Endothelial cell of umbilical vein (primary cell): ENCODE results near the gene ZNF581. TPM values are rescaled to one million over a fixed set of nuclear protein-coding genes. Genes with fewer than 3 reads are reported as not detected.

ENCODE experiments used
- BruUV-seq: library from RNA; stranded (reverse); fragments of 400-500 nt; replicated peaks from 2 replicates; lab custom pipeline; 2021; lab: Mats Ljungman, UMichigan
- CTCF ChIA-PET: fragments of 300-600, 350-600 bp; sonication (Branson Sonifier 250); formaldehyde crosslinking; loops from one replicate; lab custom pipeline; 2021; ENCODE audit warnings: antibody characterized with exemption, inconsistent platforms; lab: Charles Lee
- POLR2A ChIA-PET: fragments of 300-600, 350-600 bp; sonication (Branson Sonifier 250); formaldehyde crosslinking; loops from one replicate; lab custom pipeline; 2021; ENCODE audit warnings: antibody characterized with exemption, inconsistent platforms; lab: Charles Lee
- DNase-seq: peaks from one replicate; pipeline ENCODE4 v3.0.0-alpha.2; 2011; ENCODE audit warnings: low read depth, low spot score
- FAIRE-seq: peaks from 2 replicates; lab custom pipeline; 2011; peaks lifted over from hg19 to GRCh38; lab: Jason Lieb, UNC
- H2AFZ ChIP-seq: 2 replicates; pipeline ENCODE4 v1.6.0; 2012; ENCODE audit warnings: low read depth, low read length, control low read depth, inconsistent platforms
- H3K27ac ChIP-seq: 2 replicates; pipeline ENCODE4 v1.5.1; 2011; ENCODE audit warnings: low read depth, mild to moderate bottlenecking, control low read depth, low read length, moderate library complexity; ENCODE audit not compliant: insufficient read depth
- H3K27me3 ChIP-seq, 2 experiments: 2 replicates each; pipeline versions ENCODE4 v1.6.0 to v1.6.1; 2011; ENCODE audit warnings: low read length in 2 of 2, mixed read lengths in 1 of 2; ENCODE audit not compliant: control insufficient read depth in 2 of 2, insufficient read depth in 2 of 2
- H3K36me3 ChIP-seq, 2 experiments: 2 replicates in 1 of 2; 3 replicates in 1 of 2; pipeline ENCODE4 v1.5.1; 2011; ENCODE audit warnings: low read length in 2 of 2, mild to moderate bottlenecking in 1 of 2, moderate library complexity in 1 of 2; ENCODE audit not compliant: control insufficient read depth in 2 of 2, insufficient read depth in 2 of 2; ENCODE audit errors: extremely low read depth in 1 of 2
- H3K4me1 ChIP-seq: 3 replicates; pipeline ENCODE4 v1.5.1; 2011; ENCODE audit warnings: mild to moderate bottlenecking, low read length; ENCODE audit not compliant: control insufficient read depth, insufficient read depth; ENCODE audit errors: extremely low read depth
- H3K4me2 ChIP-seq: 2 replicates; pipeline ENCODE4 v1.6.1; 2011; ENCODE audit warnings: low read length, control low read depth, mixed read lengths; ENCODE audit not compliant: insufficient read depth
- H3K4me3 ChIP-seq, 3 experiments: fragments of 200-600 bp in 1 of 3; sonication (generic), shearing (Covaris generic) in 1 of 3; replicated peaks in 1 of 3; 2 replicates each; pipeline ENCODE4 v1.5.1; 2011 to 2016; ENCODE audit warnings: control low read depth in 3 of 3, low read length in 3 of 3, mild to moderate bottlenecking in 2 of 3, inconsistent platforms in 1 of 3, low read depth in 1 of 3, moderate library complexity in 1 of 3; ENCODE audit not compliant: insufficient read depth in 1 of 3
- H3K79me2 ChIP-seq: 2 replicates; pipeline ENCODE4 v1.6.0; 2012; ENCODE audit warnings: low read length, inconsistent platforms; ENCODE audit not compliant: control insufficient read depth, insufficient read depth
- H3K9ac ChIP-seq: replicated peaks from 2 replicates; pipeline ENCODE3; 2011; ENCODE audit warnings: low read length, control low read depth; ENCODE audit not compliant: insufficient read depth; ENCODE audit errors: extremely low read depth
- H3K9me1 ChIP-seq: replicated peaks from 3 replicates; pipeline ENCODE4 v1.6.0; 2011; ENCODE audit warnings: mild to moderate bottlenecking, low read length; ENCODE audit not compliant: control insufficient read depth, insufficient read depth; ENCODE audit errors: extremely low read depth
- H3K9me3 ChIP-seq: replicated peaks from 2 replicates; pipeline ENCODE4 v1.5.1; 2012; ENCODE audit warnings: low read length, inconsistent platforms; ENCODE audit not compliant: control insufficient read depth, insufficient read depth
- H4K20me1 ChIP-seq: replicated peaks from 2 replicates; pipeline ENCODE3; 2011; ENCODE audit warnings: mild to moderate bottlenecking, low read length; ENCODE audit not compliant: control insufficient read depth, insufficient read depth; ENCODE audit errors: extremely low read depth
- EZH2 ChIP-seq: IDR thresholded peaks from 2 replicates; pipeline ENCODE4 v1.6.1; 2012; ENCODE audit warnings: borderline replicate concordance, low read depth, mild to moderate bottlenecking, moderate library complexity, low read length, inconsistent platforms; ENCODE audit not compliant: severe bottlenecking
- FOS ChIP-seq: IDR thresholded peaks from 2 replicates; pipeline ENCODE4 v1.6.1; 2011; ENCODE audit warnings: mild to moderate bottlenecking, low read length, moderate library complexity, borderline replicate concordance; ENCODE audit not compliant: insufficient read depth
- GATA2 ChIP-seq: IDR thresholded peaks from 2 replicates; pipeline ENCODE4 v1.7.0; 2011; ENCODE audit warnings: low read depth, mild to moderate bottlenecking, moderate library complexity, mixed read lengths, low read length; ENCODE audit not compliant: insufficient read length, insufficient read depth
- JUN ChIP-seq: IDR thresholded peaks from 2 replicates; pipeline ENCODE4 v1.6.1; 2011; ENCODE audit warnings: borderline replicate concordance, low read depth; ENCODE audit not compliant: insufficient read length, insufficient read depth
- MYC ChIP-seq: IDR thresholded peaks from one replicate; pipeline ENCODE4 v1.6.1; 2011; ENCODE audit warnings: mild to moderate bottlenecking, low read depth, low read length
- POLR2A ChIP-seq: IDR thresholded peaks from 2 replicates; pipeline ENCODE4 v1.6.1; 2012; ENCODE audit warnings: low read depth, mild to moderate bottlenecking, control low read depth, low read length
- POLR2AphosphoS5 ChIP-seq: IDR thresholded peaks from 2 replicates; pipeline ENCODE4 v1.6.1; 2012; ENCODE audit warnings: low read depth, mild to moderate bottlenecking, control low read depth, low read length, moderate library complexity; ENCODE audit not compliant: insufficient read depth
- dilution Hi-C: fragments of 300-500 bp; cut with MboI; formaldehyde crosslinking; loops from one replicate; pipeline ENCODE4 v1.15.0; 2019; ENCODE audit warnings: low sequenced_read_pairs; ENCODE audit not compliant: extremely low pct_ligation_motif_present
- intact Hi-C: fragments of 100-400 bp; cut with micrococcal nuclease; formaldehyde crosslinking; loops from one replicate; pipeline ENCODE4 v1.10.0; 2022
- polyA plus RNA-seq, 4 experiments: library from polyadenylated mRNA; depleted of rRNA in 3 of 4; stranded (reverse) in 3 of 4; unstranded in 1 of 4; fragments of >200 nt; gene quantifications; 2 replicates each; pipeline versions ENCODE4 v1.2.1 to v1.2.3, GENCODE V29; 2011 to 2012; ENCODE audit warnings: missing spikeins in 1 of 4
- total RNA-seq: library from RNA; stranded (reverse); gene quantifications from 2 replicates; pipeline ENCODE4 v1.2.3, GENCODE V29; 2021
- TF ChIP-seq, protein P1 (sequence below): IDR thresholded peaks from 2 replicates; pipeline ENCODE4 v1.6.1; 2011; ENCODE audit not compliant: insufficient read depth, insufficient read length
- TF ChIP-seq, protein P2 (sequence below), 2 donors: IDR thresholded peaks; 1 replicate in 1 of 2; 2 replicates in 1 of 2; pipeline ENCODE4 v1.5.1; 2011; ENCODE audit warnings: low read length in 2 of 2, mild to moderate bottlenecking in 2 of 2, moderate library complexity in 2 of 2, control low read depth in 1 of 2, inconsistent platforms in 1 of 2, low read depth in 1 of 2; ENCODE audit not compliant: insufficient read depth in 1 of 2; ENCODE audit errors: extremely low read depth in 1 of 2

Gene ZNF581
- total and polyA plus RNA-seq, 2 donors (not counting 3 experiments of a cell fraction or from before 2014, with no cell fraction given) = 31.4 to 32.3 TPM

DNA sequence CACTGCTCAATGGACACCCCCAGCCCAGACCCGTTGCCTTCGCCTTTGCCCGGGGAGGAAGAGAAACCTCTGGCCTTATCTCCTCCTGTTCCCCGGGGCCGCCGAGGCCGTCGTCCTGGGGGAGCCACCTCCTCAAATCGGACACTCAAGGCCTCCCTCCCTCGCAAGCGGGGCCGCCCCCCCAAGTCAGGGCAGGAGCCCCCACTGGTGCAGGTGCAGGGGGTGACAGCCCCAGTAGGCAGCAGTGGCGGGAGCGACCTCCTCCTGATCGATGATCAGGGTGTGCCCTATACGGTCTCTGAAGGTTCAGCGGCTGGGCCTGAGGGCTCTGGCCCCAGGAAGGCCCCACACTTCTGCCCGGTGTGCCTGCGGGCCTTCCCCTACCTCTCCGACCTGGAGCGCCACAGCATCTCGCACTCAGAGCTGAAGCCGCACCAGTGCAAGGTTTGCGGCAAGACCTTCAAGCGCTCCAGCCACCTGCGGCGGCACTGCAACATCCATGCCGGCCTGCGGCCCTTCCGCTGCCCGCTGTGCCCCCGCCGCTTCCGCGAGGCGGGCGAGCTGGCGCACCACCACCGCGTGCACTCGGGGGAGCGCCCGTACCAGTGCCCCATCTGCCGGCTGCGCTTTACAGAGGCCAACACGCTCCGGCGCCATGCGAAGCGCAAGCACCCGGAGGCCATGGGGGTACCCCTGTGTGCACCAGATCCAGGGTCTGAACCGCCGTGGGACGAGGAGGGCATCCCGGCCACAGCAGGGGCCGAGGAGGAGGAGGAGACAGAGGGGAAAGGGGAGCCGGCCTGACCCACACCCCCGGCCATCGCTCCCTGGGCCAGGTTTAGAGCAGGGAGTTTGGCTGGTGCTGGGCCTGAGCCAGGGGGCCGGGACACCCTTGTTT lies 41.1 kb upstream of the ZNF581 start:
- Histone ChIP-seq H3K79me2 (peaks cover 10% of the 10 kb centered on the region), H3K9me1 (no peaks in the 10 kb centered on the region), H3K36me3 (peaks cover 0 to 2% of the 10 kb centered on the region in 2 experiments), H3K27me3 (no peaks in the 10 kb centered on the region), H3K27ac (no peak overlapping the region), H3K9me3 (no peaks in the 10 kb centered on the region), H3K4me3 (no peak overlapping the region), H3K4me1 (peaks cover 21% of the 10 kb centered on the region), H4K20me1 (no peaks in the 10 kb centered on the region), H3K4me2 (no peak overlapping the region), H3K9ac (no peak overlapping the region), H2AFZ (no peak overlapping the region)
- POLR2A ChIA-PET = no interaction called here
- DNase-seq (no peak), FAIRE-seq (no peak)
- dilution Hi-C loops (loop anchor here (10.0 kb wide), 1 partner anchor 88 kb away; no protein-coding TSS in a partner anchor), intact Hi-C loops (loop anchor here (10.0 kb wide), 2 partner anchors 218 to 348 kb away; partner anchors contain the start of genes PPP6R1, RPL28 and TMEM238)
- CTCF ChIA-PET = interaction anchor here (1.2 kb wide), 1 partner anchor 99 kb away, joined by 3 read pairs; no protein-coding TSS in a partner anchor
- TF ChIP-seq MYC (no peak), POLR2AphosphoS5 (no peak)
- BruUV-seq = no TSS peak

DNA sequence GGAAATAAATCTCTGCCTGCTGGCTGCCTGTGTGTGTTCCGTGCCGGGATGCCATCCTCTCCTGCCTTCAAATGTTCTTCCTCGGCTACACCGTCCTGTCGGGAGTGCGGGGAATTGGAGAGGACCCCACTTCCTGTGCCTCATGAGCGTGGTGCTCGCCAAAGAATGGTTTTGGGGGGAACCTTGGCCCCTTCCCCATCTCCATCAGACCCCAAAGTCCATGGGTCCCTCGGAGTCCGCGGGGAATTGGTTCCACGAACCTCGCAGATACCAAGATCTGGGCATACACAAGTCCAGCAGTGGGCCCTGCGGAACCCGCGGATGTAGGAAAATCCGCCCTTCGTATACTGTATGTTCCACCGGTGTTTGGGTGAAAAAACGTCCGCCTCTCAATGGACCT lies 40.3 kb upstream of the ZNF581 start:
- H3K27ac ChIP-seq = no peak overlapping the region
- dilution Hi-C loops (loop anchor here (10.0 kb wide), 1 partner anchor 88 kb away; no protein-coding TSS in a partner anchor), intact Hi-C loops (loop anchor here (10.0 kb wide), 2 partner anchors 218 to 348 kb away; partner anchors contain the start of genes PPP6R1, RPL28 and TMEM238)
- H3K9me1 ChIP-seq = no peaks in the 10 kb centered on the region
- no peaks in the 10 kb centered on the region for H3K36me3 ChIP-seq
- BruUV-seq = no TSS peak
- H2AFZ ChIP-seq = no peak overlapping the region
- no peak overlapping the region for H3K9ac ChIP-seq
- no peaks in the 10 kb centered on the region for H3K27me3 ChIP-seq
- FAIRE-seq = no peak
- ChIA-PET POLR2A (no interaction called here), CTCF (no interaction called here)
- H4K20me1 ChIP-seq = no peaks in the 10 kb centered on the region
- peaks cover 21% of the 10 kb centered on the region for H3K4me1 ChIP-seq
- no peak overlapping the region for H3K4me2 ChIP-seq
- no peaks in the 10 kb centered on the region for H3K9me3 ChIP-seq
- H3K79me2 ChIP-seq = peaks cover 15% of the 10 kb centered on the region
- TF ChIP-seq, protein P1, sequence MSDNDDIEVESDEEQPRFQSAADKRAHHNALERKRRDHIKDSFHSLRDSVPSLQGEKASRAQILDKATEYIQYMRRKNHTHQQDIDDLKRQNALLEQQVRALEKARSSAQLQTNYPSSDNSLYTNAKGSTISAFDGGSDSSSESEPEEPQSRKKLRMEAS = no peak
- no peak for TF ChIP-seq MYC
- TF ChIP-seq POLR2A = no peak
- no peak for TF ChIP-seq JUN
- TF ChIP-seq POLR2AphosphoS5 = no peak
- TF ChIP-seq, protein P2, sequence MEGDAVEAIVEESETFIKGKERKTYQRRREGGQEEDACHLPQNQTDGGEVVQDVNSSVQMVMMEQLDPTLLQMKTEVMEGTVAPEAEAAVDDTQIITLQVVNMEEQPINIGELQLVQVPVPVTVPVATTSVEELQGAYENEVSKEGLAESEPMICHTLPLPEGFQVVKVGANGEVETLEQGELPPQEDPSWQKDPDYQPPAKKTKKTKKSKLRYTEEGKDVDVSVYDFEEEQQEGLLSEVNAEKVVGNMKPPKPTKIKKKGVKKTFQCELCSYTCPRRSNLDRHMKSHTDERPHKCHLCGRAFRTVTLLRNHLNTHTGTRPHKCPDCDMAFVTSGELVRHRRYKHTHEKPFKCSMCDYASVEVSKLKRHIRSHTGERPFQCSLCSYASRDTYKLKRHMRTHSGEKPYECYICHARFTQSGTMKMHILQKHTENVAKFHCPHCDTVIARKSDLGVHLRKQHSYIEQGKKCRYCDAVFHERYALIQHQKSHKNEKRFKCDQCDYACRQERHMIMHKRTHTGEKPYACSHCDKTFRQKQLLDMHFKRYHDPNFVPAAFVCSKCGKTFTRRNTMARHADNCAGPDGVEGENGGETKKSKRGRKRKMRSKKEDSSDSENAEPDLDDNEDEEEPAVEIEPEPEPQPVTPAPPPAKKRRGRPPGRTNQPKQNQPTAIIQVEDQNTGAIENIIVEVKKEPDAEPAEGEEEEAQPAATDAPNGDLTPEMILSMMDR (IDR thresholded peaks at IDR 0.05; ENCODE audit: extremely low read depth in 1 of 2, insufficient read depth in 1 of 2, low read depth in 1 of 2, low read length in 2 of 2) = no peak
- no peak for TF ChIP-seq EZH2
- no peak for TF ChIP-seq FOS
- no peak for TF ChIP-seq GATA2
- H3K4me3 ChIP-seq = no peak overlapping the region
- DNase-seq = no peak
